Breast epithelium (tissue), 3 donors: ENCODE measurements around the gene XIRP2.

Experiments
- POLR2A ChIP-seq: fragments of 450-650 bp; IDR thresholded peaks from one replicate; pipeline ENCODE4 v1.6.1; 2016; ENCODE audit warnings: antibody characterized with exemption, mild to moderate bottlenecking, moderate library complexity
- TF ChIP-seq, protein P1 (sequence below), 3 donors: fragments of 450-650 bp; IDR thresholded peaks; one replicate each; pipeline ENCODE4 v1.5.1; 2016 to 2017; ENCODE audit warnings: antibody characterized with exemption in 3 of 3, mild to moderate bottlenecking in 3 of 3, moderate library complexity in 3 of 3

DNA sequence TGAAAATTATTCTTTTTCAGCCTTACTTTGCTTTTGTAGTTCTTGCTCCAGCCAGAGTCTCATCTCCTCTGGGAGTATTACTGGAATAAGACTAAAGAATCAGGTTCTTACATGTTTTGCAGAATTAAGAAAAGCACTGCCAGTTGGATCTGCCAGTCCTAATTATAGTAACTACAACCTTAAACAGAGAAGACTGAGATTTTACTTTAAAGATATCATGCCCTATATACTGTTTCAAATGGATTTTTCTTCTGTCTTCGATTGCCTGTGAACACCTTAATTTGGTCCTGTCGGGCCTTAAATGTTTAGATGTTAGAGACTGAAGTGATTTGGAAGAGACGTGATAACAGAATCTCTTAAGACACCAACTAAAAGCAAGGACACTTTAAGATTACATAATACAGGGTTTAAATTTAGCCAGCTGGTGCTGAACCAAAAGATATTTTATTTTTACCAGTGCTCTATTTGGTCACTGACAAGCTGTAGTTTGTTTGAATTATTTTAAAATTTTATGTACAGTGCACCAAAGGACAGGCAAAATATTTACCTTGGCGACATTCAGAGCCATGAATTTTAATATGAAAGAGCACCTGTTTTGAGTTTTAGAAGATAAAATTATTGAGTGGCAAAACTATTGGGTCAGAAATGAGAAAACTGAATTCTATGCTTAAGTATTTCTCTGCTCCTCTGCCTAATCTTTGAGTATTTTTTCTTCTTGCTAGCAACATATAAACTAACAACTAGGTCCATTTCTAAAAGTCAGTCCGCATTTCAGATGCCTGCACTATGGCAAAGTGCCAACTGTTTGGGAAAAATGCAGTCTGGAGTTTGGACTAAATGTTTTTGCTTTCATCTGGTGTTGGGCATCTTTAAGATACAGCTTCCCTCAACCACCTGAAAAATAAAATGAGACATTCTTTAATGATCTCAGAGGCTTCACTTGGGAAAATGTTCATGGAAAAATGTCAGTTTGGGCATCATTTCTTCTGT lies 300.0 kb downstream of the XIRP2 start:
- TF ChIP-seq, protein P1, sequence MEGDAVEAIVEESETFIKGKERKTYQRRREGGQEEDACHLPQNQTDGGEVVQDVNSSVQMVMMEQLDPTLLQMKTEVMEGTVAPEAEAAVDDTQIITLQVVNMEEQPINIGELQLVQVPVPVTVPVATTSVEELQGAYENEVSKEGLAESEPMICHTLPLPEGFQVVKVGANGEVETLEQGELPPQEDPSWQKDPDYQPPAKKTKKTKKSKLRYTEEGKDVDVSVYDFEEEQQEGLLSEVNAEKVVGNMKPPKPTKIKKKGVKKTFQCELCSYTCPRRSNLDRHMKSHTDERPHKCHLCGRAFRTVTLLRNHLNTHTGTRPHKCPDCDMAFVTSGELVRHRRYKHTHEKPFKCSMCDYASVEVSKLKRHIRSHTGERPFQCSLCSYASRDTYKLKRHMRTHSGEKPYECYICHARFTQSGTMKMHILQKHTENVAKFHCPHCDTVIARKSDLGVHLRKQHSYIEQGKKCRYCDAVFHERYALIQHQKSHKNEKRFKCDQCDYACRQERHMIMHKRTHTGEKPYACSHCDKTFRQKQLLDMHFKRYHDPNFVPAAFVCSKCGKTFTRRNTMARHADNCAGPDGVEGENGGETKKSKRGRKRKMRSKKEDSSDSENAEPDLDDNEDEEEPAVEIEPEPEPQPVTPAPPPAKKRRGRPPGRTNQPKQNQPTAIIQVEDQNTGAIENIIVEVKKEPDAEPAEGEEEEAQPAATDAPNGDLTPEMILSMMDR (IDR thresholded peaks at IDR 0.05): no peak
- TF ChIP-seq POLR2A: no peak
